ENCODE data around the gene ARID1B. TPM values are rescaled to one million over a fixed set of nuclear protein-coding genes. Genes with fewer than 3 reads are reported as not detected.

Gene ARID1B
- total and polyA plus RNA-seq, 9 of the 15 experiments (the other 6 are each of a cell fraction or from before 2014, with no cell fraction given), result 12.5 to 50.5 (median 25.8) TPM

DNA sequence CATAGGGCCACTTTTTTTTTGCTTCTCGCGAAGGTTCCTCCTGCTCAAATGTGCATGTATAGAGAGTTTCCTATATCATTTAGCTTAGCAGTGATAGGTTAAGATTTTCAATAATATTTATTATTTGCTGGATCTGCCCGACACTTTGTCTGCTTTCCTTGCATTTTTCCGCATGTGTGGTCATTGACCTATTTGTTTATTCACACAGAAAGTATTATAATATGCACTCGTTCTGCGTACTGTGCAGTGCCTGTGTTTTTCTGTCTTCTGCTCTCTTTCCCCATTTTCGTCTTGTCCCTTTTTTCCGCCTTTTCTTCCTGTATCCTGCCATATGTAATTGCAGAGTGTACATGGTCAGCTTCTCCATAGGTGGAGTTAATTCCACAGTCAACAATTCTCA is 290.3 kb downstream of the ARID1B start:
- Histone ChIP-seq H3K4me1 (replicated peaks in 1 of 2; ENCODE audit: control insufficient read depth in 2 of 2, insufficient read depth in 2 of 2, low read length in 2 of 2) (peaks cover 0 to 6% of the 10 kb centered on the region in 2 experiments; a peak in 2 of 5 replicates), H3K9me1 (ENCODE audit: control insufficient read depth, insufficient read depth, low read length) (no peaks in the 10 kb centered on the region), H3K36me3 (ENCODE audit: control insufficient read depth, insufficient read depth, low read length) (peaks cover 3% of the 10 kb centered on the region; the same call in 1 of the 3 replicates), H3K4me3 (no peak overlapping the region), H4K20me1 (replicated peaks; ENCODE audit: control insufficient read depth, insufficient read depth, low read length) (no peaks in the 10 kb centered on the region), H3K27me3 (ENCODE audit: control insufficient read depth in 2 of 2, insufficient read depth in 2 of 2, low read length in 2 of 2) (no peaks in the 10 kb centered on the region), H2AFZ (ENCODE audit: low read depth, low read length) (no peak overlapping the region), H3K4me2 (ENCODE audit: insufficient read depth, low read length) (no peak overlapping the region), H3K9ac (ENCODE audit: insufficient read depth in 1 of 2, low read depth in 2 of 2, low read length in 2 of 2) (no peak overlapping the region), H3K9me3 (replicated peaks; ENCODE audit: control insufficient read depth, insufficient read depth, low read depth, low read length) (no peaks in the 10 kb centered on the region), H3K27ac (ENCODE audit: extremely low read depth, low read depth, low read length) (no peak overlapping the region), H3K79me2 (ENCODE audit: control insufficient read depth, insufficient read depth, low read length) (0 out of 3 replicates have a peak, but pooled peaks cover 4% of the 10 kb centered on the region)
- ATAC-seq (no peak), FAIRE-seq (no peak), DNase-seq (ENCODE audit: extremely low read depth in 1 of 4, low spot score in 3 of 4) (no peak)
- in situ Hi-C loops (cut with MboI) (no loop called here), intact Hi-C loops (cut with micrococcal nuclease) (no loop called here)
- TF ChIP-seq TRIM24 (IDR thresholded peaks at IDR 0.05), result no peak
- no peak for TF ChIP-seq TARDBP (IDR thresholded peaks at IDR 0.05)
- TF ChIP-seq, protein P1, sequence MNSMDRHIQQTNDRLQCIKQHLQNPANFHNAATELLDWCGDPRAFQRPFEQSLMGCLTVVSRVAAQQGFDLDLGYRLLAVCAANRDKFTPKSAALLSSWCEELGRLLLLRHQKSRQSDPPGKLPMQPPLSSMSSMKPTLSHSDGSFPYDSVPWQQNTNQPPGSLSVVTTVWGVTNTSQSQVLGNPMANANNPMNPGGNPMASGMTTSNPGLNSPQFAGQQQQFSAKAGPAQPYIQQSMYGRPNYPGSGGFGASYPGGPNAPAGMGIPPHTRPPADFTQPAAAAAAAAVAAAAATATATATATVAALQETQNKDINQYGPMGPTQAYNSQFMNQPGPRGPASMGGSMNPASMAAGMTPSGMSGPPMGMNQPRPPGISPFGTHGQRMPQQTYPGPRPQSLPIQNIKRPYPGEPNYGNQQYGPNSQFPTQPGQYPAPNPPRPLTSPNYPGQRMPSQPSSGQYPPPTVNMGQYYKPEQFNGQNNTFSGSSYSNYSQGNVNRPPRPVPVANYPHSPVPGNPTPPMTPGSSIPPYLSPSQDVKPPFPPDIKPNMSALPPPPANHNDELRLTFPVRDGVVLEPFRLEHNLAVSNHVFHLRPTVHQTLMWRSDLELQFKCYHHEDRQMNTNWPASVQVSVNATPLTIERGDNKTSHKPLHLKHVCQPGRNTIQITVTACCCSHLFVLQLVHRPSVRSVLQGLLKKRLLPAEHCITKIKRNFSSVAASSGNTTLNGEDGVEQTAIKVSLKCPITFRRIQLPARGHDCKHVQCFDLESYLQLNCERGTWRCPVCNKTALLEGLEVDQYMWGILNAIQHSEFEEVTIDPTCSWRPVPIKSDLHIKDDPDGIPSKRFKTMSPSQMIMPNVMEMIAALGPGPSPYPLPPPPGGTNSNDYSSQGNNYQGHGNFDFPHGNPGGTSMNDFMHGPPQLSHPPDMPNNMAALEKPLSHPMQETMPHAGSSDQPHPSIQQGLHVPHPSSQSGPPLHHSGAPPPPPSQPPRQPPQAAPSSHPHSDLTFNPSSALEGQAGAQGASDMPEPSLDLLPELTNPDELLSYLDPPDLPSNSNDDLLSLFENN (IDR thresholded peaks at IDR 0.05; ENCODE audit: low read depth in 2 of 2, low read length in 2 of 2), result no peak
- TF ChIP-seq STAT5A (IDR thresholded peaks at IDR 0.05; ENCODE audit: borderline replicate concordance, low read length), result no peak
- no peak for TF ChIP-seq CEBPB (tag; IDR thresholded peaks at IDR 0.05)
- no peak for TF ChIP-seq XRCC4 (IDR thresholded peaks at IDR 0.05; ENCODE audit: extremely low read depth, insufficient read depth, insufficient read length)
- TF ChIP-seq PHF21A (IDR thresholded peaks at IDR 0.05; ENCODE audit: borderline replicate concordance, low read depth), result no peak
- TF ChIP-seq, protein P2, sequence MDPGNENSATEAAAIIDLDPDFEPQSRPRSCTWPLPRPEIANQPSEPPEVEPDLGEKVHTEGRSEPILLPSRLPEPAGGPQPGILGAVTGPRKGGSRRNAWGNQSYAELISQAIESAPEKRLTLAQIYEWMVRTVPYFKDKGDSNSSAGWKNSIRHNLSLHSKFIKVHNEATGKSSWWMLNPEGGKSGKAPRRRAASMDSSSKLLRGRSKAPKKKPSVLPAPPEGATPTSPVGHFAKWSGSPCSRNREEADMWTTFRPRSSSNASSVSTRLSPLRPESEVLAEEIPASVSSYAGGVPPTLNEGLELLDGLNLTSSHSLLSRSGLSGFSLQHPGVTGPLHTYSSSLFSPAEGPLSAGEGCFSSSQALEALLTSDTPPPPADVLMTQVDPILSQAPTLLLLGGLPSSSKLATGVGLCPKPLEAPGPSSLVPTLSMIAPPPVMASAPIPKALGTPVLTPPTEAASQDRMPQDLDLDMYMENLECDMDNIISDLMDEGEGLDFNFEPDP (CRISPR knock-in tag; IDR thresholded peaks at IDR 0.05), result no peak
- TF ChIP-seq RFX7 (CRISPR knock-in tag; IDR thresholded peaks at IDR 0.05), result no peak
- TF ChIP-seq ZNF384 (IDR thresholded peaks at IDR 0.05; ENCODE audit: low read depth, low read length), result no peak
- TF ChIP-seq CTBP1 (IDR thresholded peaks at IDR 0.05; ENCODE audit: borderline replicate concordance), result no peak
- no peak for TF ChIP-seq HLTF (IDR thresholded peaks at IDR 0.05)
- no peak for TF ChIP-seq RBM14 (IDR thresholded peaks at IDR 0.05; ENCODE audit: borderline replicate concordance, insufficient read depth, low read depth, low read length)
- no peak for TF ChIP-seq ZFPM2 (CRISPR knock-in tag; IDR thresholded peaks at IDR 0.05)
- TF ChIP-seq, protein P3, sequence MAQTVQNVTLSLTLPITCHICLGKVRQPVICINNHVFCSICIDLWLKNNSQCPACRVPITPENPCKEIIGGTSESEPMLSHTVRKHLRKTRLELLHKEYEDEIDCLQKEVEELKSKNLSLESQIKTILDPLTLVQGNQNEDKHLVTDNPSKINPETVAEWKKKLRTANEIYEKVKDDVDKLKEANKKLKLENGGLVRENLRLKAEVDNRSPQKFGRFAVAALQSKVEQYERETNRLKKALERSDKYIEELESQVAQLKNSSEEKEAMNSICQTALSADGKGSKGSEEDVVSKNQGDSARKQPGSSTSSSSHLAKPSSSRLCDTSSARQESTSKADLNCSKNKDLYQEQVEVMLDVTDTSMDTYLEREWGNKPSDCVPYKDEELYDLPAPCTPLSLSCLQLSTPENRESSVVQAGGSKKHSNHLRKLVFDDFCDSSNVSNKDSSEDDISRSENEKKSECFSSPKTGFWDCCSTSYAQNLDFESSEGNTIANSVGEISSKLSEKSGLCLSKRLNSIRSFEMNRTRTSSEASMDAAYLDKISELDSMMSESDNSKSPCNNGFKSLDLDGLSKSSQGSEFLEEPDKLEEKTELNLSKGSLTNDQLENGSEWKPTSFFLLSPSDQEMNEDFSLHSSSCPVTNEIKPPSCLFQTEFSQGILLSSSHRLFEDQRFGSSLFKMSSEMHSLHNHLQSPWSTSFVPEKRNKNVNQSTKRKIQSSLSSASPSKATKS (CRISPR knock-in tag; IDR thresholded peaks at IDR 0.05), result no peak
- TF ChIP-seq FOXA1 (IDR thresholded peaks at IDR 0.05; ENCODE audit: borderline replicate concordance), result no peak
- TF ChIP-seq BCOR (IDR thresholded peaks at IDR 0.05), result no peak
- TF ChIP-seq KLF13 (tag; IDR thresholded peaks at IDR 0.05; ENCODE audit: borderline replicate concordance, low read depth), result no peak
- ChIA-PET CTCF (ENCODE audit: low intra/inter-chr PET ratio) (no interaction called here), POLR2A (interaction anchor here (1.5 to 1.6 kb wide), 2 partner anchors 13 to 14 kb away, joined by 3 to 9 read pairs; no protein-coding TSS in a partner anchor)
- 89% methylated on average over 8 of the region's 8 CpGs for WGBS (ENCODE audit: insufficient coverage, low coverage, missing lambda C conversion rate)
- no TSS peak for BruUV-seq (replicated peaks)
